HG03060 (cell line): Measurements from ENCODE around the gene TYRO3.
"Not testable (repeated sequence)": the region's sequence is repeated elsewhere in the genome, so short reads cannot be mapped to it uniquely, and the experiment has no call there.

Experiments used
- ATAC-seq: cut with Tn5 transposase; IDR thresholded peaks from one replicate; pipeline ENCODE4 v1.9.1; 2021; ENCODE audit warnings: low read depth, moderate number of reproducible peaks; ENCODE audit not compliant: unreplicated experiment

The TYRO3 gene

GRCh38 chr15:41553731-41554130 is 5.3 kb upstream of the TYRO3 start:
- ATAC-seq, result no peak

- no peak for ATAC-seq
Measured at GRCh38 chr15:41554343-41554742, 4.7 kb upstream of the TYRO3 start.

- ATAC-seq, result no peak
Measured at GRCh38 chr15:41554915-41555314, 4.1 kb upstream of the TYRO3 start.

- ATAC-seq, result no peak
Measured at GRCh38 chr15:41556677-41557076, 2.3 kb upstream of the TYRO3 start.

- ATAC-seq, result no peak
Measured at GRCh38 chr15:41557673-41558399, 1.2 kb upstream of the TYRO3 start.

GRCh38 chr15:41559239-41559782 is 299 bp downstream of the TYRO3 start:
- no peak for ATAC-seq

GRCh38 chr15:41560572-41560874 is 1.5 kb downstream of the TYRO3 start:
- ATAC-seq, result no peak

GRCh38 chr15:41561104-41561776 is 2.2 kb downstream of the TYRO3 start:
- no peak for ATAC-seq

- ATAC-seq, result no peak
Measured at GRCh38 chr15:41561777-41562145, 2.7 kb downstream of the TYRO3 start.

- ATAC-seq, result no peak
Measured at GRCh38 chr15:41562244-41562643, 3.2 kb downstream of the TYRO3 start.

GRCh38 chr15:41562784-41563198 is 3.8 kb downstream of the TYRO3 start:
- ATAC-seq, result no peak

GRCh38 chr15:41564286-41564959 is 5.4 kb downstream of the TYRO3 start:
- ATAC-seq, result no peak

GRCh38 chr15:41564960-41565502 is 6.0 kb downstream of the TYRO3 start:
- ATAC-seq, result no peak

GRCh38 chr15:41565702-41566101 is 6.7 kb downstream of the TYRO3 start:
- ATAC-seq, result no peak

- no peak for ATAC-seq
Measured at GRCh38 chr15:41566121-41566885, 7.3 kb downstream of the TYRO3 start.

GRCh38 chr15:41567261-41567660 is 8.2 kb downstream of the TYRO3 start:
- ATAC-seq, result no peak

GRCh38 chr15:41567862-41568261 is 8.8 kb downstream of the TYRO3 start:
- no peak for ATAC-seq

GRCh38 chr15:41568350-41569017 is 9.5 kb downstream of the TYRO3 start:
- no peak for ATAC-seq

- ATAC-seq, result not testable (repeated sequence)
Measured at GRCh38 chr15:41569232-41569631, 10.2 kb downstream of the TYRO3 start.

- ATAC-seq, result no peak
Measured at GRCh38 chr15:41570764-41571163, 11.8 kb downstream of the TYRO3 start.
